Subcutaneous abdominal adipose tissue (tissue), 5 donors: ENCODE measurements around the gene APOL2.

ENCODE experiments used
- H3K27ac ChIP-seq: one replicate; pipeline ENCODE4 v1.7.0; 2013; ENCODE audit warnings: low read depth, mild to moderate bottlenecking, inconsistent platforms, low read length, moderate library complexity
- H3K27me3 ChIP-seq, 5 donors: one replicate each; pipeline ENCODE4 v1.7.0; 2013; ENCODE audit warnings: low read length in 5 of 5, inconsistent platforms in 1 of 5; ENCODE audit not compliant: control insufficient read depth in 5 of 5, insufficient read depth in 4 of 5
- H3K36me3 ChIP-seq, 5 donors: one replicate each; pipeline ENCODE4 v1.7.0; 2013; ENCODE audit warnings: low read length in 5 of 5; ENCODE audit not compliant: control insufficient read depth in 5 of 5, insufficient read depth in 5 of 5
- H3K4me1 ChIP-seq, 5 donors: one replicate each; pipeline ENCODE4 v1.7.0; 2013; ENCODE audit warnings: low read length in 5 of 5, mild to moderate bottlenecking in 3 of 5, moderate library complexity in 1 of 5; ENCODE audit not compliant: control insufficient read depth in 5 of 5, insufficient read depth in 5 of 5
- H3K4me3 ChIP-seq, 5 donors: one replicate each; pipeline ENCODE4 v1.7.0; 2013; ENCODE audit warnings: low read length in 5 of 5, low read depth in 1 of 5
- H3K9ac ChIP-seq, 5 donors: one replicate each; pipeline ENCODE4 v1.7.0; 2013; ENCODE audit warnings: low read length in 5 of 5, mild to moderate bottlenecking in 4 of 5, moderate library complexity in 3 of 5
- H3K9me3 ChIP-seq, 5 donors: one replicate each; pipeline ENCODE4 v1.7.0; 2013; ENCODE audit warnings: low read length in 5 of 5; ENCODE audit not compliant: control insufficient read depth in 5 of 5
- donor health status: healthy.
- donor health status: healthy.
- donor health status: healthy.
- donor health status: healthy.
- donor health status: healthy.

Gene APOL2

DNA sequence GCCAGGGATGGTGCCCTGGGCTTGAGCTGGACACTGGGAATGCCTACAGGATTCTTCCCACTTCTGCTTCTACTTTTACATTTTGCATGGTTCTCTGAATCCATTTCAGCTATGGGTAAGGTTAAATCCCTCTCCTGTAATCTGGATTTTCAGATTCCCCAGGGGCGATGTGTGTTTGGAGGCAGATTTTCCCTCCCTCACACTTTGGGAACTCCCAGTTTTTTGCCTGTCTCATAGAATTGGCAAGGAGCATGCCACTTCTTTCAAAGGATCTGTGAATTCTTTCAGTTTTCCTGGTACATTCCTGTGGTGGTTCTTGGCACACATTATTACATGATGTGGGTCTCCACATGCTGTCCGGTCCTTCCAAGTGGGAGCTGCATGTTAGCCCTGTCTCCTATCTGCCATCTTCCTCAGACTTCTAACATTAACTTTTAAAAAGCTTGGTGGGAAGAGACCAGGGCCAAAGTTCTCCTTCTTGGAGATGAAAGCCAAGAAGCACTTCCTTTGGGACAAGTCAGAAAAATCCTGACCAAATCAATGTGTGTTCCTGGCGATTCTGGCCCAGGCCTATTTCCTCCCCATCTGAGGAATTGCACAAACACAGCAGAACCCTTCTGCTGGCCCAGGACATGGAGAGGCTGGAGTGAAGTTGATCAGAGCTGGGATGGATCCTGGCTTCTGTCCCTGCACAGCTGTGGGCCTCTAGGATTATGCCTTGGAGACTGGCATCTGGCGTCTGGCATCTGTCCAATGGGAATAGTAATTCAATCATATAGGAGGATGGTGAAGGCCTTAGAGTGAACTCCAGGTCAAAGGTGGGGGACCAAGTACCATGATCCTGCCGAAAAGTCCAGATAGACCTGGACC, 5.4 kb upstream of the APOL2 start:
- H3K27me3 ChIP-seq, result no peaks in the 10 kb centered on the region
- peaks cover 0 to 5% (median 0%) of the 10 kb centered on the region in 5 donors for H3K9me3 ChIP-seq
- H3K9ac ChIP-seq, result no peak overlapping the region
- peak overlapping the region; percentile 64 for H3K27ac ChIP-seq
- no peak overlapping the region for H3K4me3 ChIP-seq
- H3K36me3 ChIP-seq, result no peaks in the 10 kb centered on the region
- peaks cover 2 to 23% (median 22%) of the 10 kb centered on the region in 5 donors for H3K4me1 ChIP-seq

DNA sequence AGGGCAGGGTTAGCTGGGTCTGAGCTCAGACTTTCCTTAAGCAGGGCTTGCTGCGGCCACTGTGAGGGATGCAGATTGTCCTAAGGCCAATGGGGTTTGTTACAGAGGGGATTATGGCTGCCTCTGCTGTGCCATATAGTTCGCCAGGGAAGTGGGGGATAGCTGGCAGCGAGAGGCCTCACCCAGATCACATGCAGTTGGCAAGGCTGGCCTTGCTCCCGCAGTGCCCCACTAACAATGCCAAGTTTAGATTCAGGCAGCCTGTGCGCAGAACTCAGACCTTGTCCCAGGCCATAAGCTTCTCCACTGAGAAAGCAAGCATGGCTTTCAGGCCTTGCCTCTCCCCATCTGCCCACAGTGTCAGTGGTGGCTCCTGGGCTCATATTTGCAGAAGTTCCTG, 4.7 kb upstream of the APOL2 start:
- Histone ChIP-seq H3K36me3 (no peaks in the 10 kb centered on the region), H3K27ac (peak overlapping the region; percentile 64), H3K27me3 (no peaks in the 10 kb centered on the region), H3K4me1 (peaks cover 2 to 29% (median 26%) of the 10 kb centered on the region in 5 donors), H3K9me3 (no peaks in the 10 kb centered on the region), H3K9ac (no peak overlapping the region), H3K4me3 (no peak overlapping the region)

DNA sequence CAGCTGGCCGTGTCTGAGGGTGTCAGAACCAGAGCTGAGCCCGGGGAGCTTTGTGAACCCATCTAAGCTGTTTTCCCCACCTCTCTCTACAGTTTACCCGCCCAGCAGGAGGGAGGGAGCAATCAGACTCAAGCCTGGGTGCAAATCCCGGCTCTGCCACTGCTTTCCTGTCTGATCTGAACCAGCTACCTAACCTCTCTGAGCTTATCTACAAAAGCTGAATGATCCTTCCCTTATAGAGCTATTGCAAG, 252 bp downstream of the APOL2 start:
- peaks cover 0 to 14% (median 6%) of the 10 kb centered on the region in 5 donors for H3K36me3 ChIP-seq
- peak overlapping the region; percentile 70 to 96 (median 88) for H3K9ac ChIP-seq
- H3K27ac ChIP-seq, result peak overlapping the region; percentile 93
- peaks cover 2 to 58% (median 56%) of the 10 kb centered on the region in 5 donors for H3K4me1 ChIP-seq
- no peaks in the 10 kb centered on the region for H3K27me3 ChIP-seq
- H3K9me3 ChIP-seq, result peaks cover 0 to 3% (median 0%) of the 10 kb centered on the region in 5 donors
- H3K4me3 ChIP-seq, result peak overlapping the region; percentile 80 to 96 (median 87)

DNA sequence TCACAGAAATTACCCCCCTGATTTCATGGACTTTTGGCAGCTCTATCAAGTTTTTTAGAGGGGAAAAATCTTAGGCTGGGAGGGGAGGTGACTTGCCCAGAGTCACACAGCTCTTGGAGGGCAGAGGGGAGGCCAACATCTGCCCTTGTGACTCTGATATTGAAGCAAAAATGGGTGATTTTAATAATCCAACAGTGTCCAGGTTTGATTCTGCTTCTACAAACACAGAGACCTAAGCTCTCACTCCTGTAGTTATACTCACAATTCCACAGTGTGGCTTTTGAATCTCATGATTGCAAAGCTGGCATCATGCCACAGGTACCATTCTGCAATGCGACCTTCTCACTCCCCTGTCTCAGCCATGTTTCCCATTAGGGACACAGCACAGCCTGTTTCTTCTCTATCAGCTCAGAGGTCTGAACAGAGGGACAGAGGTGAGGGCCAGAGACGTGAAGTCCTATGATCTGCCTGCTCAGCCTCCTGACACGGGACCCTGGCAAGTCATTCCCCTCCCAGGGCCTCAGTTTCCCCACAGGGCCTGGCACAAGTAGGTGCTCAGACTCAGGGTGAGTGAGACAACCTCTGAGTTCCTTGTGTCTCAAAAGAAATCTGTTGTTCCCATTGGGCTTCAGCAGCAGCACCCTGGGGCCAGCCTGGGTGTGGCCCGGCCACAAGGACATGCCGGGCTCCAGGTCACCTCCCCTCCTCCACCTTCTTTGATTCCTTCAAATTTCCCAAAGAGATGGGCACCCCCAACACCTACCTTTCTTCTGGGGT, 766 bp downstream of the APOL2 start:
- Histone ChIP-seq H3K4me3 (peak overlapping the region; percentile 80 to 96 (median 87)), H3K4me1 (peaks cover 2 to 53% (median 52%) of the 10 kb centered on the region in 5 donors), H3K9ac (peak overlapping the region; percentile 70 to 96 (median 88)), H3K27me3 (no peaks in the 10 kb centered on the region), H3K27ac (peak overlapping the region; percentile 93), H3K9me3 (peaks cover 0 to 3% (median 0%) of the 10 kb centered on the region in 5 donors), H3K36me3 (peaks cover 3 to 17% (median 7%) of the 10 kb centered on the region in 5 donors)

DNA sequence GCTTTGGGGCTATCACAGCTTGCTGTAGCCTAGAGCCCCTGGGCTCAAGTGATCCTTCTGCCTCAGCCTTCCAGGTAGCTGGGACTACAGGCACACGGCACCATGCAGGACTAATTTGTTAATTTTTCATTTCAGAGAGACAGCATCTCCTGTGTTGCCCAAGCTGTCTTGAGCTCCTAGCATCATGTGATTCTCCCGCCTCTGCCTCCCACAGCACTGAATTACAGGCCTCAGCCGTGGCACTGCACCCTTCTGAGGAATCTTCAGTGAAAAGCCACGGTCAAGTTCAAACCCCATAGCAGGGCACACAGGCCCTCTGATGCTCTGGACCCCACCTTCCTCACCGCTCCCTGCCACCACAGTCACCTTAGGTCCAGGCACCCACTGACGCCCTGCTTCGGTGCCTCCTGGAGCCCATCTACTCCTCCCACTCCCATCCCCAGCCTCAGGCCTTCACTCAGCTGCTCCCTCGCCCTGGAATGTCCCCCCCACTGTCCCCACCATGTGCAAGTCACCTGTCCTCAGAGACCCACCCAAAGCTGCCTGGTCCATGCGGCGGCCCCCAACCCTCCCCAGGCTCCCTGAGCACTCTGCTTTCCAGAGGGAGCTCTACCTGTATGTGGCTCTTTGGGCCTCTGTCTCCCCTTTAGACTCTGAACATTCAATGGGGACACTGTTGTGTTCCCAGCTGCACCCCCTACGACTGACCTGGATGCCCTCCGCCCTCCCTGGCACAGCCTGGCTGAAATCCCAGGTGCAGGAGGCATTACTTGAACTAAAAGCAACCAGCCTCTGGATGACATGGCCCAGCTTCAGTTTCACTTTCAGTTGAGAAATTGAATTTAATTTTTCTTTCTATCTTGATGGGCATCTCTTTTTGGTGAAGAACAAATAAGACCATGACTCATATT, 1.6 kb downstream of the APOL2 start:
- no peaks in the 10 kb centered on the region for H3K27me3 ChIP-seq
- peak overlapping the region; percentile 93 for H3K27ac ChIP-seq
- peaks cover 7 to 26% (median 13%) of the 10 kb centered on the region in 5 donors for H3K36me3 ChIP-seq
- H3K9me3 ChIP-seq, result peaks cover 0 to 3% (median 0%) of the 10 kb centered on the region in 5 donors
- H3K4me3 ChIP-seq, result peak overlapping the region; percentile 80 to 96 (median 87)
- peak overlapping the region in 4 of 5 donors; percentile 69 to 88 (median 72) for H3K9ac ChIP-seq
- H3K4me1 ChIP-seq, result peaks cover 2 to 52% (median 51%) of the 10 kb centered on the region in 5 donors

DNA sequence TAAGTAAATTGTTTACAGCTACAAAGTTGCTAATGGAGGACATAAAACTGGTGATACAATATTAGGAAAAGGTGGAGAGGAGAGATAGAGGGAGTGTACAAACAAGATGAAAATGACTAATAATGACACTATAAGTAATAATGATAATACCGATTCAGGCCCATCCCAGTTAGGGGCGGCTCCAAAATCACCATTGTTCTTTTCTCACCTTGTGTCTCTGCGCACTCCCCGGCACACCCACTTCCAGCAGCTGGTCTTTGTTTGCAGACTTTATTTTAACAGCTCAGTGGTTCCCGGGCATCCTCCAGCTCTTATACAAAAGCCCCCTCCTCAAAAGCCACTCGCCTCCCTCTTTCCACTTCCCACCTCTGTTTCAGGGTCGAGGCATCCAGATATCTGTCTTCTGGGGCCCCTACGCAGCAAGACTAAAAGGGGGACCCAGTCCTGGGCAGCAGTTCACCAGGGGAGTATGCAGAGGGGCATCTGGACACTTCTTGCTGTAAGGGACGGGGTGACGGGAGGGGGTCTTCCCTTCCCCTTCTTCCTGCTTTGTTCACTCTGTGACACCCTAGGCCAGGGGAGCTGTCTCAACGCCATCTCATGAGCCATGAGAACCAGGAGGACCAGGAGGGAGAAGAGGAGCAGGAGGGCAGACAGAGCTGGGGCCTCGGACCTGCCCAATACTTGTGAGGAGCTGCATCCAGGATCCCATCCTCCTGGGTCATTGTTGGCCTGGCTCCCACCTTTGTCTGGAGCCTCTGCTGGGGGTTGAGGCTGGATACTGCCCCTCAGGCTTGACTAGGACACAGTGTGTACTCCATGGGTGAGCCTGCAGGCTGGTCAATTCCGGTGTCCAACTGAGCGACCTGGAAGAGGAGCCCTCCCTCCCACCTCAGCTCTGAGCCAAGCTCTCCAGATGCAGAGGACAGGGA, 2.7 kb downstream of the APOL2 start:
- H3K9ac ChIP-seq, result peak overlapping the region in 2 of 5 donors; percentile 16 to 88
- peaks cover 0 to 3% (median 0%) of the 10 kb centered on the region in 5 donors for H3K9me3 ChIP-seq
- no peaks in the 10 kb centered on the region for H3K27me3 ChIP-seq
- H3K36me3 ChIP-seq, result peaks cover 7 to 37% (median 21%) of the 10 kb centered on the region in 5 donors
- peaks cover 2 to 52% (median 51%) of the 10 kb centered on the region in 5 donors for H3K4me1 ChIP-seq
- peak overlapping the region; percentile 93 for H3K27ac ChIP-seq
- peak overlapping the region; percentile 80 to 96 (median 87) for H3K4me3 ChIP-seq

DNA sequence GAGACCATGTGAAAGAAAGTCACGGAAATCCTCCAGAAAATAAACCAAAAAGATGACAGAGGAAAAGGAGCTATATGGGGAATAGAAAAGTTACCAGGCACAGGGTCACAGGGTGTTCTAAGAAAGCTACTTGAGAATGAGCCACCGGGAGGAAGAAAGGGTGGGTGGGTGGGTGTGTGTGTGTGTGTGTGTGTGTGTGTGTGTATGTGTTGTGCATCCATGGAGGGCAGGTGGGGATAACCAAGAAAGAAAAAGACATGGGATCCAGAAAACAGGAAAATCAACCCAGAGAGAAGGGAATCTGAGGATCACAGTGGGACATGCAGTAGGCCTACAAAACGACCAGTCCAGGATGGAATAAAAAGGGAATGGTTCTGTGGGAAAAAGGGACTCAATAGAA, 3.7 kb downstream of the APOL2 start:
- Histone ChIP-seq H3K4me1 (peaks cover 2 to 52% (median 51%) of the 10 kb centered on the region in 5 donors), H3K27me3 (no peaks in the 10 kb centered on the region), H3K9me3 (peaks cover 0 to 3% (median 0%) of the 10 kb centered on the region in 5 donors), H3K9ac (no peak overlapping the region), H3K36me3 (peaks cover 11 to 47% (median 32%) of the 10 kb centered on the region in 5 donors), H3K4me3 (no peak overlapping the region), H3K27ac (no peak overlapping the region)

DNA sequence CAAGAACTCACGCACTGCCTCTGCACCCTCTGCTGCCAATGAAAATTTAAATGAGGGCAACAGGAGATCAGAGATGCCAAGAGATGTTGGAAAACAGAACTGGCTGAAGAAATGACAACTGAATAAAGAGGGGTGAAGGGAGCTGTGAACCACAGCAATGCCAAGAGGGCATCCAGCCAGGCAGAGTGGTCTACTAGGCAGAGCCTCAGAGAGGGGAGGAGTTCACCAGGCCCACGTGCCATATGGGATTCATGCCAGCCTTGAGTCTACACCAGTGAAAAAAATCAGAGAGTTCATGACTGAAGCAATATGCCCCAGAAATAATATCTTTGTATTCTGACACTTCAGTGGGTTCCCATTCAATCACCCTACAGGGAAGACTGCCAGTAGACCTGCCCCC, 4.4 kb downstream of the APOL2 start:
- Histone ChIP-seq H3K4me3 (no peak overlapping the region), H3K27me3 (no peaks in the 10 kb centered on the region), H3K9ac (no peak overlapping the region), H3K27ac (peak overlapping the region; percentile 6), H3K4me1 (peaks cover 2 to 51% (median 50%) of the 10 kb centered on the region in 5 donors), H3K9me3 (peaks cover 0 to 3% (median 0%) of the 10 kb centered on the region in 5 donors), H3K36me3 (peaks cover 11 to 54% (median 38%) of the 10 kb centered on the region in 5 donors)
